NCI-H748 (cell line): ENCODE results near the gene PAX5.

Source experiments
- DNase-seq: peaks from one replicate; lab custom pipeline; 2025; ENCODE audit not compliant: unreplicated experiment; lab: John Stamatoyannopoulos, UW

Gene PAX5

GRCh38 chr9:36935332-36935731 lies 98.7 kb downstream of the PAX5 start:
- DNase-seq = no peak

GRCh38 chr9:36934478-36935065 lies 99.5 kb downstream of the PAX5 start:
- no peak for DNase-seq

- DNase-seq = no peak
These were observed 100.3 kb downstream of the PAX5 start for GRCh38 chr9:36933676-36934215.

DNA sequence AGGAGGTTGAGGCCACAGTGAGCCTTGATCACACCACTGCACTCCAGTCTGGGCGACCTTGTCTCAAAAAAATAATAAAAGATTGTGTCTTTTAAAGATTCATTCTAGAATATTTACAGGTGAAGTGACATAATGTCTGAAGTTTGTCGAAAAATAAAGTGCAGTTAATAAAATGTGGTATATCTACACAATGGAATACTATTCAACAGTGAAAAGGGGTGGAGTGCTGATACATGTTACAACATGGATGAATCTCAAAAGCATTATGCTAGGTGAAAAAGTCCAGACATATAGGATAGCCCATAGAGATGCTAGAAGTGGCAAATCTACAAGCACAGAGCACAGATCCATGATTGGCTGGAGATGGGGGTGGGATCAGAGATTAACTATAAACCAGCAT lies 101.9 kb downstream of the PAX5 start:
- no peak for DNase-seq

GRCh38 chr9:36930941-36931340 lies 103.1 kb downstream of the PAX5 start:
- no peak for DNase-seq

- DNase-seq = no peak
These were observed 104.8 kb downstream of the PAX5 start for GRCh38 chr9:36929350-36929675.

GRCh38 chr9:36928670-36929349 lies 105.3 kb downstream of the PAX5 start:
- no peak for DNase-seq

DNA sequence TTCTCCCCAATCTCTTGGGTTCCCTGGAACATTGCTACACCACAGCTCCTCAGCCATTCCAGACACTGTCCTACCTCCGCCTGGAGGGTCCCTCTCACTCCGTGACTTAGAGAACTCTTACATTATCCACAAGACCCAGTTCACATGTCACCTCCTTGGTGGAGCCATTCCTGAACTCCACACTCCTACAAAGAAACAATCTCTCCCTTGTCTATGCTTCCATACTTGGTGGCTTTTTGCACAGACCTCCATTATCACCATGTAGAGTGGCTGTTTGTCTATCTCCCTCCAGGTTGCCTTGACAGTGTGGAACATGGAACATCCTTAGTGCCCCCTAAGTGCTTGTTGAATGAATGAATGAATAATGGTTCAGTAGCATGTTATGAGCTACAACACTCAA lies 105.9 kb downstream of the PAX5 start:
- no peak for DNase-seq

DNA sequence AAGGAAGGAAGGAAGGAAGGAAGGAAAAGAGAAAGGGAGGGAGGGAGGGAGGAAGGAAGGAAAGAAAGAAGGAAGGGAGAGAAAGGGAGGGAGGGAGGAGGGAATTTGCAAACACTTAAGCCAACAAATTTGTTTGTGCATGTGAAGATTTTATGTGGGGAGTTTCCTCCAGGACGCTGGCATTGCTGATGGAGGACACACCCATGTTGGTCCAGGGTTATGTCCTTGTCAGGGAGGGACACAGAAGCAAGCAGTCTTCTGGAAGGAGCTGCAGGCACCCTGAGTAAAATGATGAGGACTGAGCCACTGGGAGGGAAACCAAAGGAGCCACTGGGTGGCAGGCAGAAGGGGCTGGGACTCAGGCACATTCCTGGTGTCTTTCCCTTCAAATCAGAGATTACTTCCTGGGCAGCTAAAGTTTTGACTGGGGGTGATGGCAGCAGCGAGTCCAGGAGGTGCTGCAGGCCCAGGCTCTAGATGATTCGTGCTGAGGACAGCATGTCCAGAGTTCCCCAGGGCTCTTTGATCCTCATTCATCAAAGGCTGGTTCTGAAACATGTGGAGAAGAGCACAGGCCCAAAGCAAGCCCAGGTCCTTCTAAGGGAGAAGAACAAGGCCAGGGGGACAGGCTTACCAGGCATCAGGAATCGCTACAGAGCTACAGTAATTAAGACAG lies 109.2 kb downstream of the PAX5 start:
- no peak for DNase-seq

GRCh38 chr9:36924071-36924470 lies 110.0 kb downstream of the PAX5 start:
- DNase-seq = peak; percentile 25

GRCh38 chr9:36923025-36923625 lies 110.9 kb downstream of the PAX5 start:
- no peak for DNase-seq

DNA sequence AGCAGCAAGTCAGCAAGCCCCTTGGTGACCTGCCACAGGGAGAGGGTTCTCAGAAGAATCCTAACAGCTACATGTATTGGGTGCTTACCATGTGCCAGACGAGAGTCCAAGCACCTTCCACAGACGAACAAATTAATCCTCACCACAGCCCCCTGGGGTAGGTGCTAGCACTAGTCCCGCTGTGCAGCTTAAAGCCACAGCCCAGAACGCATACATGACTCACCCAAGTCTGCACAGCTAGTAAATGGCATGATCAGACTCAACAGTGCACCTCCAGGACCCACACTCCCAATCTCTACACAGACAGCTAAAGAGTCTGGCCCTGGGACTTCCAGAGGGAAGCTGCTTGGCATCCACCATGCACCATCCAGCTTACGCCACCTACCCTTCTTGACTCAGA lies 111.5 kb downstream of the PAX5 start:
- no peak for DNase-seq

- DNase-seq = peak; percentile 70
These were observed 119.9 kb downstream of the PAX5 start for GRCh38 chr9:36914212-36914577.

DNA sequence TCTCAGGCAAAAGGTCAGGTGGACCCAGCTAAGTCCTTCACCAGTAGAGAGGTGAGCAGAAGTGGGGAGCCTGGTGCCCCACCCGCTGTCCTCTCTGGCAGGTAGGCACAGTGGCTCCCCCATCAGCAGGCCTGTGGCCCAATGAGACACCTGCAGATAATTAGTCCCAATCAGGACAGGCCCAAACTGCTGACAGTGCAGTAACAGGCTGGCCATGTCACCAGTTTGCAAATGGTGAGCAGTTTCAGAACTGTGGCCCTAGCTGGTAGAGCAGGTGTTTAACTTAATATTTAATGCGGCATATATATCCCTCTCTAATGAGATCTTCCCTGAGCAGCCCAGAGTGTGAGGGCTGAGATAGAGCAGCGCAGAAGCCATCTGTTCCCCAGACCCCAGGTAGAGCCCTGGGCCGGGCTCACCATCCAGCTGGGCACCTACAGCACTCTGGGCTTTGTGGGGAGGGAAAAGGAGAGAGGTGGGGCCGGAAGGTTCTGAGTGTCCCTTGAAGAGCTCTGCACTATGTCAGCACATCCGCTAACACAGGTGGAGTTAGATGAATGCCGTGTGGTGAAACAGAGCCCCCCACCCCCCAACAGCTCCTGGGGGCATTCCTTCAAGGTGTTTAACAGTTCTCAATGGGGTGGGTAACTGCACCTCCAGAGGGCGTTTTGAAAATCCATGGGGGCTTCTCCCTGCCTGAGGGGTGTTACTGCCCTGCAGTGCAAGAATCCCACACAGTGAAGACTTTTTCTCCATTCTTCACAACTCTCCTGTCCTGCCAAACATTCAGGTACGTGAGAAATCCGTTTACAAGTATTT lies 120.5 kb downstream of the PAX5 start:
- no peak for DNase-seq

GRCh38 chr9:36912620-36913019 lies 121.4 kb downstream of the PAX5 start:
- no peak for DNase-seq

DNA sequence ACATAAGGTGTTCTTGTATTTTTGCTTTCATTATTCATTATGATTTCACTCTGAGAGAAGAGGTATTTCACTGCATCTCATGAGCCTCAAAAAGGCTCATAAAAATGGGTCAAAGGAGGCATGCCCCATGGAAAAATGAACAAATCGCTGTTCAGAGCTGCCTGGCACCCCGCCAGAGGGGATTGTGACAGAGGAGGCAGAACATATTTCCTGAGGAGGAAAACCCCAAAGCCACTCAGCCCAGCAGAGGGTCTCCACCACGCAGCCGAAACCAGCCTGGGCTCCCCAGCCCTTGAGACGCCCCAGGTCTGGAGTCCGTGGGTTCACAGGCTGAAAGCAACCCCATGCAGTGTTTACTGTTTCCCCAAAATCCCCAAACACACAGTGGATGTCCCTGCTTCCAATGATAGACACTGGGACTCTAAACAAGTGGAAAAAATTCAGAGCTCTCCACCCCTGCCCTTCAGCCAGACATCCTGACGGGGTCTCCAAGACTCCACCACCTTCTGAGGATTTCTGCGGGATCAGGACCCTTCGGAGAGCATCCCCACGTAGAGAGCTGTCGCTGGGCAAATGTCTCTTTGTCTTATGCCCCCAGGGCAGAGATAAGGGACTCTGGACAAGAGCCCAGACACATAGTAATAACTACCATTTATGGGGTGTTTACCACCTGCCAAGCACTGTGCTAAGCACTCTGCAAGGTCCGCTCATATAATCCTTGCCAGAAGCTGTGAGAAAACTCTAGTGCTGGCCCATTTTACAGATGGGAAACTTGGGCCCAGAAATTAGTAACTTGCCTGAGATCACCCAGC lies 122.3 kb downstream of the PAX5 start:
- no peak for DNase-seq

DNA sequence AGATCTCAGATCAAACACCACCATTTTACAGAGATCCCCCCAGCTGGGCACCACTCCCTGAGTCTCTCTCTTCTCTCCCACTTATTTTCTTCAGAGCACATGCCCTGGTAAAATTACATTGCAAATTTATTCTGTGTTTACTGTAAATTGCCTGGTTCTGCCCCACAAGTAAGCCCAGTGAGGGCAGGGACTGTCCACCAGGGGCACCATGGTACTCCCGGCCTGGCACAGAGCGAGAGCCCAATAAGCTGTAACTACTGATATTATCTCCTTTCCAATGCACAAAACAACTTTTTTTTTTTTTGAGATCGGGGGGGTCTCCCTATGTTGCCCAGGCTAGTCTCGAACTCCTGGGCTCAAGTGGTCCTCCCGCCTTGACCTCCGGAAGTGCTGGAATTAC lies 123.0 kb downstream of the PAX5 start:
- DNase-seq = no peak

DNA sequence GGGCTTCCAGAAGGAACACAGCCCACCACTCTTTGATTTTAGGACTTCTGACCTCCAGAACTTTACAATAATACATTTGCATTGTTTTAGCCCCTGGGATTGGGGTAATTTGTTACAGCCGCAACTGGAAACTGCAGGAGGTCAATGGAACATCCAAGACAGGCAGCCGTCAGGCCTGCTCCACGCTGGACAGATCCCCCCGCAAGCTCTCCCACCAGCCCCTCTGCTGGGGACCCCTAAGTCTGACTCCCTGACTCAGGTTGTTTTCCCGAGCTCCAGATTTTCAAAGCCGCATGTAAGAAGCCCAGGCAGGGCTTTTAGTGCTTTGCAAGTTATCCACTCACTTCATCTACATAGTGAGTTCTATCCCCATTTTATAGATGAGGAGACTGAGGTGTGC lies 127.6 kb downstream of the PAX5 start:
- DNase-seq = no peak

GRCh38 chr9:36905101-36906066 lies 128.7 kb downstream of the PAX5 start:
- DNase-seq = no peak
